ENCODE data around the gene CRACDL.

Gene CRACDL

DNA sequence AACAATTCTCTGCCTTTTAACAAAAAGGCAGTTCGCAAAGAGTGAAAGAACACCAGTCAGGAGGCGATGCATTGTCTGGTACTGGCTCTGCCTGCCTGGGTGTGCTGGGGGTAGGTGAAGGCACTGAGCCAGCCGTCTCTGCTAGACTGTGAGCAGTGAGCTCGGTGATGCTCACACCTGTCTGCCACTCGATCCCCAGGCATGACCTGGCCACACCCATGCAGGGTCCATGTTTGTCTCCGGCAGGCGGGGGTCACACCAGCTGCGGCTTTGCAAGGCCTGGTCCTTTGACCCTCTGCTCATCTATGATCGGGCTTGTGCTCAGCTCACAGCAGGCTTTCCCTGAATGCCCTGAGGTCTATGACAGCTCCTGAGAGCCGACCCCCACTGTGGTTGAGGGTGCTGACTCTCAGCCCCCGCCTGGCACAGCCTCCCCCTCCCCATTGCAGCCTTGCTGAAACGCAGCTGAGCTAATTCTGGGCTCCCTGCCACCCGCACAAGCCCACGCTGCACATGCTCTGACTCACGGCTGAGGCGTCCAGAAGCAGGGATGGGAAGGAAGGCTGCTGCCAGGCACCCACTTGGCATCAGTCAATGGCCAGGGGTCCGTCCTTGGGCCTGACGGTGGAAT lies 23.7 kb downstream of the CRACDL start:
- TF ChIP-seq, protein P1, sequence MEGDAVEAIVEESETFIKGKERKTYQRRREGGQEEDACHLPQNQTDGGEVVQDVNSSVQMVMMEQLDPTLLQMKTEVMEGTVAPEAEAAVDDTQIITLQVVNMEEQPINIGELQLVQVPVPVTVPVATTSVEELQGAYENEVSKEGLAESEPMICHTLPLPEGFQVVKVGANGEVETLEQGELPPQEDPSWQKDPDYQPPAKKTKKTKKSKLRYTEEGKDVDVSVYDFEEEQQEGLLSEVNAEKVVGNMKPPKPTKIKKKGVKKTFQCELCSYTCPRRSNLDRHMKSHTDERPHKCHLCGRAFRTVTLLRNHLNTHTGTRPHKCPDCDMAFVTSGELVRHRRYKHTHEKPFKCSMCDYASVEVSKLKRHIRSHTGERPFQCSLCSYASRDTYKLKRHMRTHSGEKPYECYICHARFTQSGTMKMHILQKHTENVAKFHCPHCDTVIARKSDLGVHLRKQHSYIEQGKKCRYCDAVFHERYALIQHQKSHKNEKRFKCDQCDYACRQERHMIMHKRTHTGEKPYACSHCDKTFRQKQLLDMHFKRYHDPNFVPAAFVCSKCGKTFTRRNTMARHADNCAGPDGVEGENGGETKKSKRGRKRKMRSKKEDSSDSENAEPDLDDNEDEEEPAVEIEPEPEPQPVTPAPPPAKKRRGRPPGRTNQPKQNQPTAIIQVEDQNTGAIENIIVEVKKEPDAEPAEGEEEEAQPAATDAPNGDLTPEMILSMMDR (IDR thresholded peaks at IDR 0.05; ENCODE audit: insufficient read depth, low read depth, low read length, missing control alignments) = no peak
- H3K4me3 ChIP-seq (ENCODE audit: low read length) = no peak overlapping the region
- peak; percentile 92 for DNase-seq (ENCODE audit: low read depth)

DNA sequence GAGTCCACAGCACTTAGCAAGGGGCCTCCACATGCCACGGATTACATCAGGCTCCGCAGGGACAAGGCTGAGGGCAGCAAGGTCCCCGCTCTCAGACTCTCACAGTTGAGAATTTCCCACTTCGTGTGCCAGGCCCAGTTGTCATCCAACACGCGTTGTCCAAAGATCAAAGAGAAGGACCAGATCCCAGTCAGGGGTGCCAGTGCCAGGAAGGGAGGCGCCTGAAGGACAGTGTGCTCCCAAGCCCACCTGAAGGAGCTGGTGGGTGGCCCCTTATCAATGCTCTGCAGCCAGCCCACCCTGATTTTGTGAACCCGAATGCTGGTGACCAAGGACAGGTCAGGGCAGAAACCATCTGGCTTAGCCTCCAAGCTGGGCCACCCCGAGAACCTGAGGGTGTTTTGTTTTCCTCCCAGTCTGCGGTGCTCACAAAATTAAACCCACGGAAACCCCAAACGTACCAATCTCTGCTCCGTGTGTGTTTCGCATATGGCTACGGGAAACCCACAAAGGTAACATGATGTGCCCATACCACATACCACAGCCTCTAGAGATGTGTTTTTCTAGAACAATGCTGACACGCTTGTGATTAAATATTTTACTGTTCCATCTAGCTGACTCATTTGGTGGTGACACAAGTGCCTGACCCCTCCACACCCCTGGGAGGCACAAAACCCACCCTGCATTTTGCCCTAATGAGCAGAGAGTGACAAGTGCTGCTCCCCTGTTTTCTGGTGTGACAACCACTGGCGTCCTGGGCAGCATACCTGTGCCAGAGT lies 24.5 kb downstream of the CRACDL start:
- DNase-seq (ENCODE audit: low read depth) = peak; percentile 60
- no peak overlapping the region for H3K4me3 ChIP-seq (ENCODE audit: low read length)
- TF ChIP-seq, protein P1 (IDR thresholded peaks at IDR 0.05; ENCODE audit: insufficient read depth, low read depth, low read length, missing control alignments) = no peak

DNA sequence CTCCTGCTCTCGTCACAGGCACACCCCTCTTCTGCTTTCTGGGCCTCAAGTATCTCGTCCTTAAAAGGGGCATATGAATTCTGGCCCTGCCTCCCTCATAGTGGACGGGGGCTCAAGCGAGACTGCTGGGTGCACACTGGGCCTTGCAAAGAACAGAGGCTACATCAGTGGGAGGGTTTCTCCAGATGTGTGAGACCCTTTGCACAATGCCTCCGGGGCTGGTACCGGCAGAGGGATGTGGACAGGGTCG lies 25.0 kb downstream of the CRACDL start:
- TF ChIP-seq, protein P1 (IDR thresholded peaks at IDR 0.05; ENCODE audit: insufficient read depth, low read depth, low read length, missing control alignments) = no peak
- no peak overlapping the region for H3K4me3 ChIP-seq (ENCODE audit: low read length)
- no peak for DNase-seq (ENCODE audit: low read depth)

DNA sequence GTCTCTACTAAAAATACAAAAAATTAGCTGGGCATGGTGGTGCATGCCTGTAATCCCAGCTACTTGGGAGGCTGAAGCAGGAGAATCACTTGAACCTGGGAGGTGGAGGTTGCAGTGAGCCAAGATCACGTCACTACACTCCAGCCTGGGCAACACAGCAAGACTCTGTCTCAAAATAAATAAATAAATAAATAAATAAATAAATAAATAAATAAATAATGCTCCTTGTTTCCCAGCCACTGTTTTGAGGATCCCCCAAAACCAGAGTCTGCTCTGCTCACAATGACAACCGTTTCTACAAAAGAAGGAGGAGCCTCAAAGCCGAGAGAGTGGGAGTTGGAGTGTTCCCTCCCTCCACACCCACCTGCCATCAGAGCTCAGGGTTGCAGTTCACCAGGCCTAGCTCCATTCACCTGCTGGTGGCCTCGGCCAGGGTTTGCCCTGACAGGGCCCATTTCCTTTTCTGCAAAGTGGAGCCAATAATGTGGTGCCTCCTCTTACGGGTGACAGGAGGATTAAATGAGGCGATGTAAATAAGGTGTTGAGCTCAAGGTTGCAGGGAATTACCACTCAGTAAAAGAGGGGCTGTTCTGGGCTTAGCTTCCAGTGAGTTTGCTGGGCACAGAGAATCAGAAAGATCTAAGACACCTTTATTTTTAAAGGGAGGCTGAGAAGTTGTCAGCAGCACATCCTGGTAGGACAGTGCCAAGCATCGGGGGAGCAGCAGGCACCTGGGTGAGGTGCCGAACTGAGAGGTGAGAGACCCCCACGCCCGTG lies 25.5 kb downstream of the CRACDL start:
- no peak for DNase-seq (ENCODE audit: low read depth)
- H3K4me3 ChIP-seq (ENCODE audit: low read length) = no peak overlapping the region
- TF ChIP-seq, protein P1 (IDR thresholded peaks at IDR 0.05; ENCODE audit: insufficient read depth, low read depth, low read length, missing control alignments) = no peak

DNA sequence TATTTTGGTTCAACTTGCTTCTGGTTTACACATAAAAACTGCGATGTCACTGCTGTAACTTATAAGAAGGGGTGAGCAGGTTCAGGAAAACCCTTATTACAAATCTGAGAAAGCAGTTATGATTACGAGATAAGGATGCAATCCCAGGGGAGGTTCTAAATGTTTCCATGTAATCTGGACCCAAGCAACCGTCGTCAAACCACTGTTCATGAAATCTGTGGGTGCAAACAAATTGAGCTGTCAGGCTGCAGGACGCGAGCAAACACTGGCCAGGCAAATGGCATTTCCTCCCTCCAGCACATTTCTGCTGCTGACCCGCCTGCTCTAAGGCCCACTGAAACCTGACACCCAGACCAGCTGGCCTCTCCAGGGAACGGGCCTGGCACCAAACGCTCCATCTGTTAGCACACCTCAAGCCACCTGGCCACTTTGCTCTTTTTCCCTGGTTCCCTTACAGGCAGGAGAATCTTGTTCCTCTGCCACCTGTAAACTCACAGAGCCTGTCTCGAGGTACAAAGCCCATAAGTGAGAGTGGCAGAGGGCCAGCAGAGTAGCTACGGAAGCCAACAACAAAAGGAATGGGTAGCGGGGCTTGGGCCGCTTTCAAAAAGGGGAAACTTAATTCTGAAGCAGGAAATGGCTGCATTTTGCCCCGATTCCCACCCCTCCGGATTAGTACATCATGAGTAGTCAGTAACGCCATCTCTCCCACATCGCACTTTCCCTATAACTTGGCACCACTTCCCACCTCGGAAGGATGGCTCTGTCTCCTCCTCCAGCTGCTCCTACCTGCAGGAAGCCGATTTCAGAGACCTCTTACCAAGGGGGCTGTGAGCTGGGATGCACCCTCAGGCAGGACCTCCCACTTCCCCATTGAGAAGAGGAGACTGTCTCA lies 26.5 kb downstream of the CRACDL start:
- peak; percentile 35 for DNase-seq (ENCODE audit: low read depth)
- H3K4me3 ChIP-seq (ENCODE audit: low read length) = no peak overlapping the region
- TF ChIP-seq, protein P1 (IDR thresholded peaks at IDR 0.05; ENCODE audit: insufficient read depth, low read depth, low read length, missing control alignments) = no peak

DNA sequence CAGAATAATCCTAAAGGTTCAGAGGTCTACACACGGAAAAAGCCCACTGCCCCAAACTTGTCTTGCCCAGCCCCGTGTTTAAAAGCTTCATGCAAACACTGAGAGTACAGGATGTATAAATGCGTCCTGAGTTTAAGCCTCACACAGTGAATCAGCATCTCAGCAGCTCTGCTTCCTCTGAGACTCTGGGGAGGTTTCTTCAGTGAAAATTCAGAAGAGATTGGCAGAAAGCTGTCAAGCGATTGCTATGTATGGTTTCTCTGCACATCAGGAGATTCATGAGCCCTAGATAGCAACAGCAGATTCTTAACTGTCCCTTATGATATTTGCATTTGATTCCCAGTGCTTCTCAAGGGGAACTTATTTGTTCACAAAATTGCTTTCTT lies 27.1 kb downstream of the CRACDL start:
- TF ChIP-seq, protein P1 (IDR thresholded peaks at IDR 0.05; ENCODE audit: insufficient read depth, low read depth, low read length, missing control alignments) = no peak
- no peak overlapping the region for H3K4me3 ChIP-seq (ENCODE audit: low read length)

More for the DNA sequence above, 27.1 kb downstream of the CRACDL start:
- DNase-seq (ENCODE audit: low read depth) = peak; percentile 43
